Adrenal gland (tissue), 5 donors: ENCODE data around the gene TCF4.

Source experiments
- CTCF ChIP-seq, 6 experiments: fragments of 450-650 bp in 4 of 6; fragments of 200-600 bp in 2 of 6; sonication (generic) in 1 of 6; IDR thresholded peaks; 1 replicate in 5 of 6; 2 replicates in 1 of 6; pipeline versions ENCODE4 v1.5.1 to v1.8.0; 2016 to 2021; ENCODE audit warnings: antibody characterized with exemption in 6 of 6, mild to moderate bottlenecking in 2 of 6, moderate library complexity in 1 of 6
- POLR2A ChIP-seq, 2 donors: fragments of 450-650 bp; IDR thresholded peaks; one replicate each; pipeline ENCODE4 v1.6.1; 2017; ENCODE audit warnings: antibody characterized with exemption in 2 of 2, mild to moderate bottlenecking in 2 of 2, moderate library complexity in 1 of 2
- donor health status: DM: no; HTN: no; CAD: no.

- TF ChIP-seq POLR2A (IDR thresholded peaks at IDR 0.05), result no peak
- TF ChIP-seq CTCF (IDR thresholded peaks at IDR 0.05), result no peak
Measured at GRCh38 chr18:55497825-55498403, 90.1 kb downstream of the TCF4 start.
